ENCODE results near the gene RAB11FIP4.

- TF ChIP-seq POLR2A (IDR thresholded peaks at IDR 0.05) (no peak), CTCF (IDR thresholded peaks at IDR 0.05) (no peak), POLR2AphosphoS5 (IDR thresholded peaks at IDR 0.05) (no peak)
Measured at GRCh38 chr17:31391496-31391949, at the start of gene RAB11FIP4.

All from breast epithelium (tissue), 3 donors.